GM18858 (cell line): ENCODE data around the gene SGTA.
"Not testable (repeated sequence)": the region's sequence is repeated elsewhere in the genome, so short reads cannot be mapped to it uniquely, and the experiment has no call there.

Experiments used
- ATAC-seq: cut with Tn5 transposase; IDR thresholded peaks from one replicate; pipeline ENCODE4 v1.9.1; 2021; ENCODE audit not compliant: unreplicated experiment

SGTA gene

GRCh38 chr19:2782936-2783780 lies at the start of gene SGTA:
Gene SGTA, minus strand, starts transcription at chr19:2783273. Its CDS starts 14,205 bp downstream, at chr19:2769068.
- ATAC-seq: peak; percentile 61

- ATAC-seq: no peak
Observed at GRCh38 chr19:2827840-2828489, 44.9 kb upstream of the SGTA start.

GRCh38 chr19:2827022-2827421 lies 43.9 kb upstream of the SGTA start:
- ATAC-seq: no peak

GRCh38 chr19:2824129-2824528 lies 41.1 kb upstream of the SGTA start:
- no peak for ATAC-seq

- ATAC-seq: no peak
Observed at GRCh38 chr19:2823646-2824045, 40.6 kb upstream of the SGTA start.

GRCh38 chr19:2822846-2823245 lies 39.8 kb upstream of the SGTA start:
- ATAC-seq: no peak

- ATAC-seq: peak; percentile 10
Observed at GRCh38 chr19:2820112-2820702, 37.1 kb upstream of the SGTA start.

GRCh38 chr19:2819540-2820111 lies 36.6 kb upstream of the SGTA start, which contains the start of gene ZNF554:
Gene ZNF554, plus strand, starts transcription at chr19:2819868. Its CDS starts 204 bp downstream, at chr19:2820072.
- ATAC-seq: peak; percentile 78

- ATAC-seq: not testable (repeated sequence)
Observed at GRCh38 chr19:2817237-2817829, 34.3 kb upstream of the SGTA start.

GRCh38 chr19:2816641-2817040 lies 33.6 kb upstream of the SGTA start:
- ATAC-seq: no peak

GRCh38 chr19:2815923-2816322 lies 32.9 kb upstream of the SGTA start:
- ATAC-seq: no peak

GRCh38 chr19:2815191-2815614 lies 32.1 kb upstream of the SGTA start:
- no peak for ATAC-seq

GRCh38 chr19:2814426-2814825 lies 31.4 kb upstream of the SGTA start:
- ATAC-seq: no peak

- ATAC-seq: no peak
Observed at GRCh38 chr19:2813235-2814160, 30.4 kb upstream of the SGTA start.

- no peak for ATAC-seq
Observed at GRCh38 chr19:2812414-2813234, 29.6 kb upstream of the SGTA start.

- ATAC-seq: no peak
Observed at GRCh38 chr19:2811735-2812413, 28.8 kb upstream of the SGTA start.

GRCh38 chr19:2811221-2811722 lies 28.2 kb upstream of the SGTA start:
- no peak for ATAC-seq
